HepG2 (cell line): ENCODE results near the gene ITCH. TPM values are rescaled to one million over a fixed set of nuclear protein-coding genes. Genes with fewer than 3 reads are reported as not detected.

ENCODE experiments used
- DNMT3B ChIP-seq: conservative IDR thresholded peaks from 2 replicates; pipeline ENCODE4 v1.6.1; 2016; ENCODE audit warnings: missing biosample characterization, control low read depth
- HNRNPLL ChIP-seq: fragments of 200-400 bp; formaldehyde crosslinking; IDR thresholded peaks from 2 replicates; pipeline ENCODE4 v1.6.1; 2017; ENCODE audit warnings: mild to moderate bottlenecking, low read depth, low read length; ENCODE audit not compliant: poor library complexity, severe bottlenecking
- MXD4 ChIP-seq: IDR thresholded peaks from 2 replicates; pipeline ENCODE4 v1.6.1; 2016; ENCODE audit warnings: mild to moderate bottlenecking, missing biosample characterization, missing genetic modification reagents
- MYC ChIP-seq: sonication (generic); formaldehyde crosslinking; IDR thresholded peaks from 2 replicates; pipeline ENCODE4 v1.9.0; 2021; ENCODE audit warnings: missing genetic modification reagents, borderline replicate concordance
- NFKBIZ ChIP-seq: IDR thresholded peaks from 2 replicates; pipeline ENCODE4 v1.6.1; 2018; ENCODE audit warnings: missing genetic modification reagents, missing compliant biosample characterization
- SIN3A ChIP-seq: IDR thresholded peaks from 2 replicates; pipeline ENCODE4 v1.6.1; 2011; ENCODE audit warnings: low read depth, mild to moderate bottlenecking, control low read depth, low read length, borderline replicate concordance
- SRSF1 ChIP-seq: fragments of 200-400 bp; formaldehyde crosslinking; optimal IDR thresholded peaks from 2 replicates; pipeline ENCODE3; 2017; ENCODE audit warnings: mild to moderate bottlenecking, low read depth, low read length, moderate library complexity
- SRSF9 ChIP-seq: fragments of 200-400 bp; formaldehyde crosslinking; IDR thresholded peaks from 2 replicates; pipeline ENCODE4 v1.6.1; 2018; ENCODE audit warnings: borderline replicate concordance, mild to moderate bottlenecking, low read depth, low read length; ENCODE audit not compliant: insufficient read depth, poor library complexity, severe bottlenecking
- STAG1 ChIP-seq: sonication (generic); formaldehyde crosslinking; IDR thresholded peaks from 2 replicates; pipeline ENCODE4 v1.4.0; 2020; ENCODE audit warnings: missing genetic modification reagents
- ZMYM4 ChIP-seq: sonication (generic); formaldehyde crosslinking; IDR thresholded peaks from 2 replicates; pipeline ENCODE4 v1.8.1; 2023; ENCODE audit warnings: mild to moderate bottlenecking, missing genetic modification reagents
- ZNF232 ChIP-seq: sonication (generic); formaldehyde crosslinking; IDR thresholded peaks from 2 replicates; pipeline ENCODE4 v1.4.0; 2020; ENCODE audit warnings: missing genetic modification reagents, borderline replicate concordance
- ZNF263 ChIP-seq: sonication (generic); formaldehyde crosslinking; IDR thresholded peaks from 2 replicates; pipeline ENCODE4 v1.4.0; 2020; ENCODE audit warnings: missing genetic modification reagents
- ZNF44 ChIP-seq: sonication (generic); formaldehyde crosslinking; IDR thresholded peaks from 2 replicates; pipeline ENCODE4 v1.5.1; 2020; ENCODE audit warnings: mild to moderate bottlenecking, missing genetic modification reagents
- ZNF678 ChIP-seq: sonication (generic); formaldehyde crosslinking; IDR thresholded peaks from 2 replicates; pipeline ENCODE4 v1.4.0; 2020; ENCODE audit warnings: mild to moderate bottlenecking, missing genetic modification reagents
- ZNF790 ChIP-seq: sonication (generic); formaldehyde crosslinking; IDR thresholded peaks from 2 replicates; pipeline ENCODE4 v1.8.0; 2022; ENCODE audit warnings: missing genetic modification reagents, mild to moderate bottlenecking, borderline replicate concordance
- polyA plus RNA-seq, 8 experiments: library from polyadenylated mRNA; depleted of rRNA in 3 of 8; stranded (reverse) in 7 of 8; unstranded in 1 of 8; fragments of >200 nt; fragmentation: Illumina TruSeq in 4 of 8; extraction: Trizol in 4 of 8; gene quantifications; 2 replicates each; pipeline versions ENCODE4 v1.2.1 to v1.2.3, GENCODE V29; 2011 to 2016; ENCODE audit warnings: low read depth in 4 of 8, missing spikeins in 1 of 8, mixed read lengths in 1 of 8; ENCODE audit not compliant: insufficient read depth in 1 of 8
- total RNA-seq, 5 experiments: library from RNA; depleted of rRNA; stranded (reverse); fragments of >200 nt; fragmentation: Illumina TruSeq; extraction: Trizol; gene quantifications; 2 replicates each; pipeline ENCODE4 v1.2.3, GENCODE V29; 2016; ENCODE audit warnings: low read depth in 1 of 5
- TF ChIP-seq, protein P1 (sequence below): sonication (generic); formaldehyde crosslinking; IDR thresholded peaks from 2 replicates; pipeline ENCODE4 v1.4.0; 2020; ENCODE audit warnings: missing genetic modification reagents, borderline replicate concordance
- TF ChIP-seq, protein P2 (sequence below): sonication (generic); formaldehyde crosslinking; IDR thresholded peaks from 2 replicates; pipeline ENCODE4 v1.5.1; 2020; ENCODE audit warnings: missing genetic modification reagents, mild to moderate bottlenecking, borderline replicate concordance
- TF ChIP-seq, protein P3 (sequence below): sonication (generic); formaldehyde crosslinking; IDR thresholded peaks from 2 replicates; pipeline ENCODE4 v1.8.0; 2022; ENCODE audit warnings: mild to moderate bottlenecking, missing genetic modification reagents; ENCODE audit not compliant: insufficient replicate concordance

ITCH gene
- total and polyA plus RNA-seq, 2 of the 13 experiments (the other 11 are each of a cell fraction or from before 2014, with no cell fraction given) = 20.5 to 112 TPM

DNA sequence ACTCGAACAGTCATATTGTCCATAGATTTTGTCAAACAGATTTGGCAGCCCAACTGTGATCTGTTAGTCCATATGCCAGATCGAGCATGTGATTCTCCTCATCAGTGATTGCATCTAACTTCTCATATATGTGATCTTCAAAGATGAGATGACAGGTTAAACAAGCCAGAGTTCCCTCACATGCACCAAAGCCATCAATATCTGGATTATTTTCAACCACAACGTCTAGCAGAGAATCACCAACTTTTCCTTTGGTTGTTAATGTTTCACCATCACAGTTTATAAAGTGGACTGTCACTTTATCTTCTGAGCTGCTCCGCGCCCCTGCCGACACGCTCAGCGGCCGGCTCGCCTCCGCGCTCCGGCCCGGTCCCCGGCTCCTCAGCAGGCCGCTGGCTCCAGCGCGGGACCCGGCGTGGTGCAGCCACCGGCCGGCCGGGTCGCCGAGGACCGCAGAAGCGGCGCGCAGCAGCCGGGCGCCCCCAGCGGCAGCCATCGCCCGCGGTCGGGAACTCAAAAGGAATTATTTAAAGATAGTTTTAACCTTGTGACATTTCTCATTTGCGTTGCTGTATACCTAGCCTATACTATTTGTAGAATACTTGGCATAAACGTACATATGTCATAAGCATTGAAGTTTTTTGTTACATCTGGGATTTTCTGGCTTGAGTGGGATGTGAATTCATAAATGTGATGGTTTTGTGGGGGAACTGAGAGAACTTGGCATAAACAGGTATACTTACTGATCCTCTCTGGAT is 113.1 kb downstream of the ITCH start (continued):
- TF ChIP-seq HNRNPLL (peak; percentile 58), NFKBIZ (0 out of 2 replicates have a peak, but pooled peaks have one; percentile 16), SRSF1 (no peak), ZNF232 (CRISPR knock-in tag) (no peak), ZNF44 (CRISPR knock-in tag) (no peak), SIN3A (0 out of 2 replicates have a peak, but pooled peaks have one; percentile 43), ZNF263 (CRISPR knock-in tag) (no peak), MYC (CRISPR knock-in tag) (peak; percentile 34; the same call in 1 of the 2 replicates), DNMT3B (no peak), ZMYM4 (CRISPR knock-in tag) (peak; percentile 47), SRSF9 (no peak), ZNF790 (CRISPR knock-in tag) (no peak), STAG1 (CRISPR knock-in tag) (peak; percentile 75), MXD4 (CRISPR knock-in tag) (peak; percentile 55; the same call in 1 of the 2 replicates), ZNF678 (CRISPR knock-in tag) (0 out of 2 replicates have a peak, but pooled peaks have one; percentile 32)
- TF ChIP-seq, protein P1, sequence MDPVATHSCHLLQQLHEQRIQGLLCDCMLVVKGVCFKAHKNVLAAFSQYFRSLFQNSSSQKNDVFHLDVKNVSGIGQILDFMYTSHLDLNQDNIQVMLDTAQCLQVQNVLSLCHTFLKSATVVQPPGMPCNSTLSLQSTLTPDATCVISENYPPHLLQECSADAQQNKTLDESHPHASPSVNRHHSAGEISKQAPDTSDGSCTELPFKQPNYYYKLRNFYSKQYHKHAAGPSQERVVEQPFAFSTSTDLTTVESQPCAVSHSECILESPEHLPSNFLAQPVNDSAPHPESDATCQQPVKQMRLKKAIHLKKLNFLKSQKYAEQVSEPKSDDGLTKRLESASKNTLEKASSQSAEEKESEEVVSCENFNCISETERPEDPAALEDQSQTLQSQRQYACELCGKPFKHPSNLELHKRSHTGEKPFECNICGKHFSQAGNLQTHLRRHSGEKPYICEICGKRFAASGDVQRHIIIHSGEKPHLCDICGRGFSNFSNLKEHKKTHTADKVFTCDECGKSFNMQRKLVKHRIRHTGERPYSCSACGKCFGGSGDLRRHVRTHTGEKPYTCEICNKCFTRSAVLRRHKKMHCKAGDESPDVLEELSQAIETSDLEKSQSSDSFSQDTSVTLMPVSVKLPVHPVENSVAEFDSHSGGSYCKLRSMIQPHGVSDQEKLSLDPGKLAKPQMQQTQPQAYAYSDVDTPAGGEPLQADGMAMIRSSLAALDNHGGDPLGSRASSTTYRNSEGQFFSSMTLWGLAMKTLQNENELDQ (CRISPR knock-in tag) = no peak
- TF ChIP-seq, protein P2, sequence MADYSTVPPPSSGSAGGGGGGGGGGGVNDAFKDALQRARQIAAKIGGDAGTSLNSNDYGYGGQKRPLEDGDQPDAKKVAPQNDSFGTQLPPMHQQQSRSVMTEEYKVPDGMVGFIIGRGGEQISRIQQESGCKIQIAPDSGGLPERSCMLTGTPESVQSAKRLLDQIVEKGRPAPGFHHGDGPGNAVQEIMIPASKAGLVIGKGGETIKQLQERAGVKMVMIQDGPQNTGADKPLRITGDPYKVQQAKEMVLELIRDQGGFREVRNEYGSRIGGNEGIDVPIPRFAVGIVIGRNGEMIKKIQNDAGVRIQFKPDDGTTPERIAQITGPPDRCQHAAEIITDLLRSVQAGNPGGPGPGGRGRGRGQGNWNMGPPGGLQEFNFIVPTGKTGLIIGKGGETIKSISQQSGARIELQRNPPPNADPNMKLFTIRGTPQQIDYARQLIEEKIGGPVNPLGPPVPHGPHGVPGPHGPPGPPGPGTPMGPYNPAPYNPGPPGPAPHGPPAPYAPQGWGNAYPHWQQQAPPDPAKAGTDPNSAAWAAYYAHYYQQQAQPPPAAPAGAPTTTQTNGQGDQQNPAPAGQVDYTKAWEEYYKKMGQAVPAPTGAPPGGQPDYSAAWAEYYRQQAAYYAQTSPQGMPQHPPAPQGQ = peak; percentile 81; the same call in 1 of the 2 replicates
- TF ChIP-seq, protein P3, sequence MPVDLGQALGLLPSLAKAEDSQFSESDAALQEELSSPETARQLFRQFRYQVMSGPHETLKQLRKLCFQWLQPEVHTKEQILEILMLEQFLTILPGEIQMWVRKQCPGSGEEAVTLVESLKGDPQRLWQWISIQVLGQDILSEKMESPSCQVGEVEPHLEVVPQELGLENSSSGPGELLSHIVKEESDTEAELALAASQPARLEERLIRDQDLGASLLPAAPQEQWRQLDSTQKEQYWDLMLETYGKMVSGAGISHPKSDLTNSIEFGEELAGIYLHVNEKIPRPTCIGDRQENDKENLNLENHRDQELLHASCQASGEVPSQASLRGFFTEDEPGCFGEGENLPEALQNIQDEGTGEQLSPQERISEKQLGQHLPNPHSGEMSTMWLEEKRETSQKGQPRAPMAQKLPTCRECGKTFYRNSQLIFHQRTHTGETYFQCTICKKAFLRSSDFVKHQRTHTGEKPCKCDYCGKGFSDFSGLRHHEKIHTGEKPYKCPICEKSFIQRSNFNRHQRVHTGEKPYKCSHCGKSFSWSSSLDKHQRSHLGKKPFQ (CRISPR knock-in tag) = no peak
